Loucy (cell line): ENCODE results near the gene BCAP31.
"Not testable (repeated sequence)": the region's sequence is repeated elsewhere in the genome, so short reads cannot be mapped to it uniquely, and the experiment has no call there.

Experiments
- H2AFZ ChIP-seq: fragments of 200-600 bp; sonication (generic); 2 replicates; pipeline ENCODE4 v1.6.0; 2016; ENCODE audit warnings: antibody characterized with exemption, mild to moderate bottlenecking, low read length, moderate library complexity
- H3F3A ChIP-seq: fragments of 200-600 bp; 2 replicates; pipeline ENCODE4 v1.6.0; 2016; ENCODE audit warnings: antibody characterized with exemption, low read depth, mild to moderate bottlenecking
- H3K27me3 ChIP-seq: fragments of 200-600 bp; sonication (generic); 2 replicates; pipeline ENCODE4 v1.6.1; 2014; ENCODE audit warnings: low read length, mild to moderate bottlenecking; ENCODE audit not compliant: insufficient read depth, poor library complexity, severe bottlenecking
- H3K36me3 ChIP-seq: fragments of 200-600 bp; sonication (generic); 2 replicates; pipeline ENCODE4 v1.6.1; 2016; ENCODE audit warnings: low read length; ENCODE audit not compliant: insufficient read depth
- H3K4me1 ChIP-seq: fragments of 200-600 bp; sonication (generic); 2 replicates; pipeline ENCODE4 v1.5.1; 2014; ENCODE audit warnings: low read length, mild to moderate bottlenecking; ENCODE audit not compliant: insufficient read depth, poor library complexity, severe bottlenecking
- H3K4me2 ChIP-seq: fragments of 200-600 bp; sonication (generic); 2 replicates; pipeline ENCODE4 v1.6.0; 2014; ENCODE audit warnings: antibody characterized with exemption, low read length, low read depth, mild to moderate bottlenecking; ENCODE audit not compliant: poor library complexity, severe bottlenecking
- H3K4me3 ChIP-seq: fragments of 200-600 bp; sonication (generic); 2 replicates; pipeline ENCODE4 v1.5.1; 2014; ENCODE audit warnings: low read length, mild to moderate bottlenecking, mixed read lengths; ENCODE audit not compliant: poor library complexity, severe bottlenecking
- H3K79me2 ChIP-seq: fragments of 200-600 bp; sonication (generic); 2 replicates; pipeline ENCODE4 v1.6.1; 2014; ENCODE audit warnings: low read length; ENCODE audit not compliant: insufficient read depth
- H3K9ac ChIP-seq: fragments of 200-600 bp; sonication (generic); 2 replicates; pipeline ENCODE4 v1.6.0; 2014; ENCODE audit warnings: mild to moderate bottlenecking, low read depth, low read length, moderate library complexity; ENCODE audit not compliant: poor library complexity, severe bottlenecking
- H3K9me2 ChIP-seq: fragments of 200-600 bp; sonication (generic); replicated peaks from 2 replicates; pipeline ENCODE4 v1.6.1; 2016; ENCODE audit warnings: low read depth, low read length, mixed read lengths
- H3K9me3 ChIP-seq: fragments of 200-600 bp; sonication (generic); 2 replicates; pipeline ENCODE4 v1.6.1; 2014; ENCODE audit warnings: mild to moderate bottlenecking, antibody characterized with exemption, low read length, low read depth; ENCODE audit not compliant: insufficient read depth
- H4K20me1 ChIP-seq: fragments of 200-600 bp; sonication (generic); 2 replicates; pipeline ENCODE4 v1.6.0; 2014; ENCODE audit warnings: antibody characterized with exemption, low read length, mild to moderate bottlenecking; ENCODE audit not compliant: insufficient read depth, poor library complexity, severe bottlenecking
- EZH2phosphoT487 ChIP-seq: fragments of 200-600 bp; IDR thresholded peaks from 2 replicates; pipeline ENCODE4 v1.6.1; 2018; ENCODE audit warnings: antibody characterized with exemption, mild to moderate bottlenecking, moderate library complexity, borderline replicate concordance
- TF ChIP-seq, protein P1 (sequence below): fragments of 200-600 bp; sonication (generic); conservative IDR thresholded peaks from 2 replicates; pipeline ENCODE4 v1.5.1; 2014; ENCODE audit warnings: mild to moderate bottlenecking, antibody characterized with exemption, low read length

The BCAP31 gene

DNA sequence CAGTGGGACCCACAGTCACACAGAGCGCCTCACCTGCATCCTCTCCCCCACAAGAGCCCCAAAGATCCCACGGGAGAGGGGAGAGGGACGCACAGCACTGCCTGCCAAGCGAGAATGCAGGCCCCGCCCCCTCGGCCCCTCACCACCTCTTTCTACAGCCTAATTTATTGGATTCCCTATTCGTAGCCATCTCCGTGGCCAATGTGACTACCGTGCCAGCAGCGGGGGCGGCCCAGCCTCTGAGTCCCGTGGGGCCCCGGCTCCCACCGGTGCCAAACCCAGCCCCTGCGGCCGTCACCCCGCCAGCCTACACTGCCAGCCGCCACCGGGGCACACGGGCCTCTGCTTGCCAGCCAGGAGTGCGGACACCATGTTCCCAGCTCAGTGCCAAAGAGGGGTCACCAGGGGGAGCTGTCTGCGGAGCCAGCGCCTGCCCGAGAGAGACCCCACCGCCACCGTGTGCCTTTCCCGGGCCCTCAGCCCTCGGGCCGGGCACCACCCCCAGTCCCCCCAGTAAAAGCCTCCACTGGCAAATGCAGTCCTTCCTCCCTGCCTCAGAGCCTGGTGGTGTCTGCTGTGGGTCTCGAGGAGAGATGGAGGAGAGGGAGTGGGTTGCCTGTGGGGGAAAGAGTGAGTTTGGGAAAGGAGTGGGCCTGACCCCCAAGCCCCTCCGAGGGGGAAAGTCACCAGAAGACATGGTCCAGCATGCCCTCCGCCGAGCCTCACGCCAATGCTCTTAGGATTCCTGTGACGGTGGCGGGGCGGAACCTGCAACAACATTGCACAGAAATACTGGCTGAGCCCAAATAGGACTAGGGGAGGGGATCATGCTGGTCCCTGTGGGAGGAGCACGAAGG is 20.3 kb upstream of the BCAP31 start:
- Histone ChIP-seq H2AFZ (no peak overlapping the region), H3K4me3 (no peak overlapping the region), H3K9me2 (no peaks in the 10 kb centered on the region), H3F3A (no peaks in the 10 kb centered on the region), H3K4me1 (peaks cover 5% of the 10 kb centered on the region), H4K20me1 (no peaks in the 10 kb centered on the region), H3K79me2 (no peaks in the 10 kb centered on the region), H3K36me3 (no peaks in the 10 kb centered on the region), H3K4me2 (no peak overlapping the region), H3K27me3 (no peaks in the 10 kb centered on the region), H3K9ac (no peak overlapping the region), H3K9me3 (no peaks in the 10 kb centered on the region)
- TF ChIP-seq, protein P1, sequence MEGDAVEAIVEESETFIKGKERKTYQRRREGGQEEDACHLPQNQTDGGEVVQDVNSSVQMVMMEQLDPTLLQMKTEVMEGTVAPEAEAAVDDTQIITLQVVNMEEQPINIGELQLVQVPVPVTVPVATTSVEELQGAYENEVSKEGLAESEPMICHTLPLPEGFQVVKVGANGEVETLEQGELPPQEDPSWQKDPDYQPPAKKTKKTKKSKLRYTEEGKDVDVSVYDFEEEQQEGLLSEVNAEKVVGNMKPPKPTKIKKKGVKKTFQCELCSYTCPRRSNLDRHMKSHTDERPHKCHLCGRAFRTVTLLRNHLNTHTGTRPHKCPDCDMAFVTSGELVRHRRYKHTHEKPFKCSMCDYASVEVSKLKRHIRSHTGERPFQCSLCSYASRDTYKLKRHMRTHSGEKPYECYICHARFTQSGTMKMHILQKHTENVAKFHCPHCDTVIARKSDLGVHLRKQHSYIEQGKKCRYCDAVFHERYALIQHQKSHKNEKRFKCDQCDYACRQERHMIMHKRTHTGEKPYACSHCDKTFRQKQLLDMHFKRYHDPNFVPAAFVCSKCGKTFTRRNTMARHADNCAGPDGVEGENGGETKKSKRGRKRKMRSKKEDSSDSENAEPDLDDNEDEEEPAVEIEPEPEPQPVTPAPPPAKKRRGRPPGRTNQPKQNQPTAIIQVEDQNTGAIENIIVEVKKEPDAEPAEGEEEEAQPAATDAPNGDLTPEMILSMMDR, result no peak
- TF ChIP-seq EZH2phosphoT487, result no peak

DNA sequence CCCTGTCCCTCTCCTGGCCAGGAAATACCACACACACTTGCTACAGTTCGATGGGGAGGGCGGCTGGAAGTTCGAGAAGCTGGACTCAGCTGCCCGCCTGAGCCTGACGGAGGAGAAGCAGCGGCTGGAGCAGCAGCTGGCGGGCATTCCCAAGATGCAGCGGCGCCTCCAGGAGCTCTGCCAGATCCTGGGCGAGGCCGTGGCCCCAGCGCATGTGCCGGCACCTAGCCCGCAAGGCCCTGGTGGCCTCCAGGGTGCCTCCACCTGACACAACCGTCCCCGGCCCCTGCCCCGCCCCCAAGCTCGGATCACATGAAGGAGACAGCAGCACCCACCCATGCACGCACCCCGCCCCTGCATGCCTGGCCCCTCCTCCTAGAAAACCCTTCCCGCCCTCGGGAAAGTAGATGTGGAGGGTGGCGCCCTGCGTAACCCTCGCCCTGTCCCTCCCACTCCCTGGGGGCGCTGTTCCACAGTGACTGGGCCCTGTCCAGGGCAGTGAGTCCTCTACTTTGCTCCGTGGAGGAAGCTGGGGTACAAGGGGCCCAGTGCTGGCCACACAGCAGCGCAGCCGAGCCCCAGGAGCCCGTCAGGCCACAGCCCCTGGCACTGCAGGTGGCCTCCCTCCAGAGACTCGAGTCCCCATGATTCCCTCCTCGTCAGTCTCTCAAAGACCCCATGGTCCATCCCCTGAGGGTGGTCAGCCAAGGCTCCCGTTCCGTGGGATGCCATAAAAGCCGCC is 19.5 kb upstream of the BCAP31 start:
- H3K4me1 ChIP-seq, H3K4me3 ChIP-seq: not testable (repeated sequence)

DNA sequence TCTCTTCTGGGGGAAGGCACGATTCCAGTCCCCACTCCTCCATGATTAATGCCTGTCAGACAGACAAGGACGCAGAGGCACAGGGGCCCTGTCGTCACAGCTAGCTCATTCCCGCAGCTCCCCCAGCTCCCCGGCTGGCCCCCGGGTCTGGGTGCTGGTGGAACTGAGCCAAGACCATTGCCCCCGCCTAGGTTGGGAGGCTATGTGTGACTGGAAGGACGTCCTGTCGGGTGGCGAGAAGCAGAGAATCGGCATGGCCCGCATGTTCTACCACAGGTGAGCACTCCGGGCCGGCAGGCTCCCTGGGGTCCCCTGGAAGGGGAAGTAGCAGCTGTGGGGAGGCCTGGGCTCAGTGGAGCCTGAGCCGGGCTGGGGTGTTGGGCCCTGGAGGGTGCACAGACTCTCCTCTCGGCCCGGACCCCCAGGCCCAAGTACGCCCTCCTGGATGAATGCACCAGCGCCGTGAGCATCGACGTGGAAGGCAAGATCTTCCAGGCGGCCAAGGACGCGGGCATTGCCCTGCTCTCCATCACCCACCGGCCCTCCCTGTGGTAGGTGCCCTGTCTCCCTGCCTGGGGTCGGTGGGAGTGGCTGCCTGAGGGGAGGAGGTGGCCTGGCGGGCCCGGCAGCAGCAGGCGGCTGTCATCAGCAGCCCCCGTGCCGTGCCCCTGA is 18.7 kb upstream of the BCAP31 start:
- not testable (repeated sequence) for H2AFZ ChIP-seq, H3K27me3 ChIP-seq, H3K4me1 ChIP-seq, H3K79me2 ChIP-seq, H3K4me2 ChIP-seq, H3K9me2 ChIP-seq, H3K4me3 ChIP-seq, H3K9me3 ChIP-seq, H3K36me3 ChIP-seq, H4K20me1 ChIP-seq, H3K9ac ChIP-seq, H3F3A ChIP-seq

More for the DNA sequence above, 19.5 kb upstream of the BCAP31 start:
- H3K79me2 ChIP-seq, H3K9me3 ChIP-seq, H2AFZ ChIP-seq, H3K36me3 ChIP-seq, H3F3A ChIP-seq, H4K20me1 ChIP-seq, H3K27me3 ChIP-seq, H3K9ac ChIP-seq, H3K9me2 ChIP-seq, H3K4me2 ChIP-seq: not testable (repeated sequence)

GRCh38 chrX:153742111-153742510 is 17.9 kb upstream of the BCAP31 start:
- not testable (repeated sequence) for H3K4me1 ChIP-seq, H3K4me2 ChIP-seq, H3K27me3 ChIP-seq

More at GRCh38 chrX:153742111-153742510, 17.9 kb upstream of the BCAP31 start:
- H3K36me3 ChIP-seq, H3K9ac ChIP-seq, H3K9me3 ChIP-seq, H2AFZ ChIP-seq, H3K9me2 ChIP-seq, H4K20me1 ChIP-seq, H3F3A ChIP-seq, H3K79me2 ChIP-seq, H3K4me3 ChIP-seq: not testable (repeated sequence)
